ENCODE data around the gene RCOR1.

RCOR1 gene

DNA sequence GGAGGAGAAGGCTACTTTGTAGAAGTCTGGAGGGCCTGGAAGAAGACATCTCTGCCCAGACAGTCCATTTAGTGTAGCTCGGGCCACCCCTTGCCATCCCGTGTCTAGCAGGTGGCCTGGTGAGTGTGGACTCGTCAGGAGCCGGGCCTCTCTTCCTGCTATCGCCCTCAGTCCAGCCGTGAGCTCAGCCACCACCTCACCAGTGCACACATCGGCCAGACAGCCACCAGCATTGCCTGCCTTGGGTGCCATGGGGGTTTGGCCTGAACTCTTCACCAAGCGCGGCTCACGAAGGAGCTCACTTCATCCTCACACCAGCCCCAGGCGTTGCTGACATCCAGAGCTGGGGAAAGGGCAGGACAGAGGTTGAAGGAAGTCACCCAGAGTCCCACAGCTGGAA is 165.2 kb downstream of the RCOR1 start:
- WGBS, 2 donors (ENCODE audit: extremely low coverage in 2 of 2, insufficient read length in 2 of 2, insufficient replicate concordance in 1 of 2), result no CpG with 5 or more reads among the region's 11 CpGs
- no peak overlapping the region for H2BK5ac ChIP-seq (ENCODE audit: low read length)
- H3K79me1 ChIP-seq (ENCODE audit: low read depth, low read length), result no peaks in the 10 kb centered on the region
- no peak overlapping the region for H2BK12ac ChIP-seq (ENCODE audit: low read length)
- peak overlapping the region; percentile 5 for H3K18ac ChIP-seq (ENCODE audit: low read length)
- no peak overlapping the region for H4K8ac ChIP-seq (ENCODE audit: low read depth, low read length)
- no peak overlapping the region for H3K4ac ChIP-seq (ENCODE audit: low read length)
- no peak overlapping the region for H3K4me2 ChIP-seq (ENCODE audit: insufficient read depth, low read length, poor library complexity, severe bottlenecking)
- no peak overlapping the region for H2AFZ ChIP-seq (ENCODE audit: low read length)
- H3K36me3 ChIP-seq (replicated peaks in 1 of 2; ENCODE audit: control insufficient read depth in 2 of 2, insufficient read depth in 2 of 2, low read length in 2 of 2), result no peaks in the 10 kb centered on the region
- peak overlapping the region; percentile 32 for H2BK120ac ChIP-seq (ENCODE audit: low read depth, low read length)
- no peak overlapping the region for H2BK15ac ChIP-seq (ENCODE audit: low read length)
- peaks cover 0 to 2% of the 10 kb centered on the region in 2 donors for H3K9me3 ChIP-seq (replicated peaks in 1 of 2; ENCODE audit: control insufficient read depth in 2 of 2, insufficient read depth in 1 of 2, low read depth in 1 of 2, low read length in 2 of 2)
- no peak overlapping the region for H3K14ac ChIP-seq (ENCODE audit: low read length)
- no peak overlapping the region for H4K91ac ChIP-seq (ENCODE audit: low read depth, low read length, poor library complexity)
- DNase-seq (ENCODE audit: low spot score), result no peak
- no peak overlapping the region for H3K9ac ChIP-seq (ENCODE audit: low read depth, low read length, poor library complexity)
- H2AK5ac ChIP-seq (ENCODE audit: low read depth, low read length), result no peak overlapping the region
- no peak overlapping the region for H3K27ac ChIP-seq (replicated peaks; ENCODE audit: low read length)
- no peak overlapping the region for H3K4me3 ChIP-seq (ENCODE audit: low read length in 2 of 2)
- H3K23ac ChIP-seq (ENCODE audit: low read depth, low read length, poor library complexity), result no peak overlapping the region
- peaks cover 0 to 7% (median 0%) of the 10 kb centered on the region in 3 experiments for H3K27me3 ChIP-seq (ENCODE audit: control insufficient read depth in 3 of 3, insufficient read depth in 3 of 3, low read depth in 1 of 3, low read length in 3 of 3)
- peaks cover 9% of the 10 kb centered on the region in 2 donors for H3K4me1 ChIP-seq (ENCODE audit: control insufficient read depth in 2 of 2, insufficient read depth in 1 of 2, low read depth in 1 of 2, low read length in 2 of 2)

DNA sequence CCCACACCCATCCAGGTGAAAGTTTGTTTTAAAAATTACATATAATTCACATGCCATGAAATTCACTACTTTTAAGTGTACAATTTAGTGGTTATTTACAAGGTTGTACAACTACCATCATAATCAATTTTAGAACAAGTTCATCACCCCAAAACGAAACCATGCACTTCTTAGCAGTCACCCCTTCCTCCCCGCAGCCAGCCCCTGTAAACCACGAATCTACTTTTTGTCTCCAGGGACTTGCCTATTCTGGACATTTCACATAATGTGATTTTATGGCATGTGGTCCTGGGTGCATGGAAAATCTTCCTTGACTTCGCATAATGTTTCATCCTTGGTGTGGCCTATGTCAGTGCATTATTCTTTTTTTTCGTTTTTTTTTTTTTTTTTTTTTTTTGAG is 165.6 kb downstream of the RCOR1 start:
- Histone ChIP-seq H3K36me3 (replicated peaks in 1 of 2; ENCODE audit: control insufficient read depth in 2 of 2, insufficient read depth in 2 of 2, low read length in 2 of 2) (no peaks in the 10 kb centered on the region), H4K91ac (ENCODE audit: low read depth, low read length, poor library complexity) (no peak overlapping the region), H3K79me1 (ENCODE audit: low read depth, low read length) (no peaks in the 10 kb centered on the region), H3K27me3 (ENCODE audit: control insufficient read depth in 3 of 3, insufficient read depth in 3 of 3, low read depth in 1 of 3, low read length in 3 of 3) (peaks cover 0 to 7% (median 0%) of the 10 kb centered on the region in 3 experiments), H2BK12ac (ENCODE audit: low read length) (no peak overlapping the region), H3K18ac (ENCODE audit: low read length) (no peak overlapping the region), H3K9ac (ENCODE audit: low read depth, low read length, poor library complexity) (no peak overlapping the region), H3K23ac (ENCODE audit: low read depth, low read length, poor library complexity) (no peak overlapping the region), H2AK5ac (ENCODE audit: low read depth, low read length) (no peak overlapping the region), H3K9me3 (replicated peaks in 1 of 2; ENCODE audit: control insufficient read depth in 2 of 2, insufficient read depth in 1 of 2, low read depth in 1 of 2, low read length in 2 of 2) (peaks cover 0 to 2% of the 10 kb centered on the region in 2 donors), H3K27ac (replicated peaks; ENCODE audit: low read length) (no peak overlapping the region), H2BK5ac (ENCODE audit: low read length) (no peak overlapping the region), H2AFZ (ENCODE audit: low read length) (no peak overlapping the region), H2BK15ac (ENCODE audit: low read length) (no peak overlapping the region), H3K4me3 (ENCODE audit: low read length in 2 of 2) (no peak overlapping the region), H3K14ac (ENCODE audit: low read length) (no peak overlapping the region), H4K8ac (ENCODE audit: low read depth, low read length) (no peak overlapping the region), H3K4me1 (ENCODE audit: control insufficient read depth in 2 of 2, insufficient read depth in 1 of 2, low read depth in 1 of 2, low read length in 2 of 2) (peaks cover 9% of the 10 kb centered on the region in 2 donors), H3K4ac (ENCODE audit: low read length) (no peak overlapping the region), H2BK120ac (ENCODE audit: low read depth, low read length) (peak overlapping the region; percentile 32), H3K4me2 (ENCODE audit: insufficient read depth, low read length, poor library complexity, severe bottlenecking) (no peak overlapping the region)
- no peak for DNase-seq (ENCODE audit: low spot score)
- no CpG with 5 or more reads among the region's 5 CpGs for WGBS, 2 donors (ENCODE audit: extremely low coverage in 2 of 2, insufficient read length in 2 of 2, insufficient replicate concordance in 1 of 2)

DNA sequence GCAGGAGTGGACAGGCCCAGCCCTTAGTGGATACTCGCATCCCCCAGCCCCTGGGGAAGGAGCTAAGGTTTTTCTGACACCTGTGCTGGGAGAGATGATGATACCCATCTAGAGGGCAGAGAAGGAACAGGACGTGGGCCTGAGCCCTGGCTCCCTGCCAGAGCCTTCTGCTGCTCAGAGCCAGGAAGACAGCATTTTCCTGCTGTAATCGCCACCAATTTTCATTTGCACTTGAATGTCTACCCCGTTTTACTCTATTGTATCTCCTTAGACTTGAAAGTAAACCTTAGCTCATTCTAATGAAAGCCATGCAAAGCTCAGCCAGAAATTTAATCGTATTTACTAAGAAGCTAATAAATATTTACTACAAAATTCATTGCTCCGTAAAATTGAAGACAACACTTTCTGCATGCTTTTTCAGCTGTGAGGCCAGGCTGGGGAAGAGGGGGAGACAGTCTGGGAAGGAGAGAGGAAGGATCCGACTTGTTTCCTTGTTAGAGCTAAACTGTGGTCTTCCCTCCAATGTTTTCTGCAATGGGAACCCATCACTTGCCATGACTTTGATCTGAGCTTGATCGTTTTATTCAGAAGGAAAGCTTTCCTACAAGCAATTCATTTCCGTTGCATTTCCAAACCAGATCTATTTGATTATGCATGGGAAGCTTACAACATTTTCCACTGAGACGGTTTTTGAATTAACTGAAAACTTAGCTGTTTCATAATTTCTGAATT is 167.2 kb downstream of the RCOR1 start:
- Histone ChIP-seq H3K4me2 (ENCODE audit: insufficient read depth, low read length, poor library complexity, severe bottlenecking) (no peak overlapping the region), H2AK5ac (ENCODE audit: low read depth, low read length) (no peak overlapping the region), H3K23ac (ENCODE audit: low read depth, low read length, poor library complexity) (no peak overlapping the region), H3K4me1 (ENCODE audit: control insufficient read depth in 2 of 2, insufficient read depth in 1 of 2, low read depth in 1 of 2, low read length in 2 of 2) (peaks cover 9% of the 10 kb centered on the region in 2 donors), H2AFZ (ENCODE audit: low read length) (peak overlapping the region; percentile 71), H3K79me1 (ENCODE audit: low read depth, low read length) (no peaks in the 10 kb centered on the region), H3K9ac (ENCODE audit: low read depth, low read length, poor library complexity) (no peak overlapping the region), H2BK12ac (ENCODE audit: low read length) (no peak overlapping the region), H3K4ac (ENCODE audit: low read length) (no peak overlapping the region), H4K91ac (ENCODE audit: low read depth, low read length, poor library complexity) (no peak overlapping the region), H3K14ac (ENCODE audit: low read length) (no peak overlapping the region), H3K9me3 (replicated peaks in 1 of 2; ENCODE audit: control insufficient read depth in 2 of 2, insufficient read depth in 1 of 2, low read depth in 1 of 2, low read length in 2 of 2) (peaks cover 0 to 2% of the 10 kb centered on the region in 2 donors), H2BK120ac (ENCODE audit: low read depth, low read length) (no peak overlapping the region), H3K27ac (replicated peaks; ENCODE audit: low read length) (no peak overlapping the region), H2BK5ac (ENCODE audit: low read length) (no peak overlapping the region), H3K27me3 (ENCODE audit: control insufficient read depth in 3 of 3, insufficient read depth in 3 of 3, low read depth in 1 of 3, low read length in 3 of 3) (peaks cover 0 to 7% (median 0%) of the 10 kb centered on the region in 3 experiments), H3K4me3 (ENCODE audit: low read length in 2 of 2) (no peak overlapping the region), H3K18ac (ENCODE audit: low read length) (no peak overlapping the region), H4K8ac (ENCODE audit: low read depth, low read length) (no peak overlapping the region), H2BK15ac (ENCODE audit: low read length) (no peak overlapping the region), H3K36me3 (replicated peaks in 1 of 2; ENCODE audit: control insufficient read depth in 2 of 2, insufficient read depth in 2 of 2, low read length in 2 of 2) (no peaks in the 10 kb centered on the region)
- no CpG with 5 or more reads among the region's 10 CpGs for WGBS, 2 donors (ENCODE audit: extremely low coverage in 2 of 2, insufficient read length in 2 of 2, insufficient replicate concordance in 1 of 2)
- DNase-seq (ENCODE audit: low spot score), result no peak

DNA sequence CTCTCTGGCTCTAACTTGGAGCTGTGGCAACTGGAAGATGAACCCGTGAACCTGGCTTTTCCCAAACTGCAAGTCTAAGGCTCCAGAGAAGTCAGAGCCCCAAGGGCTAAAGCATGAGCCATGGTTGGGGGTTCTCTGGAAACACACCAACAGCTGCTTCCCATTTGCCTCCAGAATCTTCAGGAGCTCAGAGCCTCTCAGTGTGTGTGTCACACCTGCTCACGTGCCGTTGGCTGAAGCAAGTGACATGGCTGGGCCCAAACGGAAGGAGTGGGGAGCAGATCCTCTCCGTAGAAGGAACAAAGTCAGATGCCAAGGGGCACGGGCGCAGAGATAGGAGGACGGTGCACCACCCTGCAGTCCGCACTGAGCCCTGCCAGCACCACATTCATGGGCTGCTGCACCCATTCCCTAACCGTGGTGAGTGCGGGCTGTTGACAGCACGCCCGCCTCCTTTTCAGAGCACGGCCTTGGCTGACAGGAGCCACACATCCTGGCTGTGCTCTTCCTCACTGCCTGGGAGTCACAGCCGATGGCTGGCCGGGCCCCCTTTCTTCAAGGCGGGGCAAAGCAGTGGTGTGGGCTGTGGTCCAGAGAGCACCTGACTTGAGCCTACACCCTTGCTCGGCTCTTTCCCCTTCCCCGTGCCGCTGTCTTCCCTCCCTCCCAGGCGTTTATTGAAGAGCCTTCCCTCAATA is 168.2 kb downstream of the RCOR1 start:
- Histone ChIP-seq H3K27me3 (ENCODE audit: control insufficient read depth in 3 of 3, insufficient read depth in 3 of 3, low read depth in 1 of 3, low read length in 3 of 3) (peaks cover 0 to 7% (median 0%) of the 10 kb centered on the region in 3 experiments), H3K4me2 (ENCODE audit: insufficient read depth, low read length, poor library complexity, severe bottlenecking) (peak overlapping the region; percentile 43), H3K79me1 (ENCODE audit: low read depth, low read length) (no peaks in the 10 kb centered on the region), H2AK5ac (ENCODE audit: low read depth, low read length) (no peak overlapping the region), H3K23ac (ENCODE audit: low read depth, low read length, poor library complexity) (peak overlapping the region; percentile 40), H3K4me3 (ENCODE audit: low read length in 2 of 2) (peak overlapping the region in 1 of 2 donors; percentile 68), H2BK12ac (ENCODE audit: low read length) (no peak overlapping the region), H3K27ac (replicated peaks; ENCODE audit: low read length) (no peak overlapping the region), H3K9ac (ENCODE audit: low read depth, low read length, poor library complexity) (no peak overlapping the region), H2BK120ac (ENCODE audit: low read depth, low read length) (no peak overlapping the region), H3K14ac (ENCODE audit: low read length) (no peak overlapping the region), H3K9me3 (replicated peaks in 1 of 2; ENCODE audit: control insufficient read depth in 2 of 2, insufficient read depth in 1 of 2, low read depth in 1 of 2, low read length in 2 of 2) (peaks cover 0 to 2% of the 10 kb centered on the region in 2 donors), H2BK15ac (ENCODE audit: low read length) (no peak overlapping the region), H2AFZ (ENCODE audit: low read length) (peak overlapping the region; percentile 56), H3K18ac (ENCODE audit: low read length) (peak overlapping the region; percentile 44), H3K36me3 (replicated peaks in 1 of 2; ENCODE audit: control insufficient read depth in 2 of 2, insufficient read depth in 2 of 2, low read length in 2 of 2) (no peaks in the 10 kb centered on the region), H2BK5ac (ENCODE audit: low read length) (no peak overlapping the region), H3K4ac (ENCODE audit: low read length) (no peak overlapping the region), H3K4me1 (ENCODE audit: control insufficient read depth in 2 of 2, insufficient read depth in 1 of 2, low read depth in 1 of 2, low read length in 2 of 2) (peaks cover 9% of the 10 kb centered on the region in 2 donors), H4K91ac (ENCODE audit: low read depth, low read length, poor library complexity) (peak overlapping the region; percentile 5), H4K8ac (ENCODE audit: low read depth, low read length) (no peak overlapping the region)
- no CpG with 5 or more reads among the region's 21 CpGs for WGBS, 2 donors (ENCODE audit: extremely low coverage in 2 of 2, insufficient read length in 2 of 2, insufficient replicate concordance in 1 of 2)
- DNase-seq (ENCODE audit: low spot score), result no peak

Data from neuronal stem cell (in vitro differentiated cells).